ENCODE measurements around the gene SYNRG. TPM values are rescaled to one million over a fixed set of nuclear protein-coding genes. Genes with fewer than 3 reads are reported as not detected.

The SYNRG gene
- total and polyA plus RNA-seq, 2 donors from 2014 or later, result 8.6 to 47.0 TPM

GRCh38 chr17:37568350-37569053, 40.7 kb downstream of the SYNRG start:
- no peak for TF ChIP-seq CTCF (IDR thresholded peaks at IDR 0.05; ENCODE audit: borderline replicate concordance, extremely low read depth, insufficient read depth)
- Histone ChIP-seq H3K36me3 (ENCODE audit: control insufficient read depth in 2 of 3, insufficient read depth in 3 of 3, low read length in 3 of 3) (peaks cover 12 to 43% (median 21%) of the 10 kb centered on the region in 3 donors), H3K9me3 (ENCODE audit: control insufficient read depth in 2 of 3, insufficient read depth in 1 of 3, low read length in 3 of 3) (no peaks in the 10 kb centered on the region), H3K27ac (ENCODE audit: low read depth in 2 of 2, low read length in 2 of 2) (no peak overlapping the region), H3K9ac (ENCODE audit: low read length in 3 of 3) (no peak overlapping the region), H3K27me3 (ENCODE audit: control insufficient read depth, insufficient read depth, low read length) (no peaks in the 10 kb centered on the region), H3K4me1 (ENCODE audit: control insufficient read depth in 2 of 3, insufficient read depth in 2 of 3, low read depth in 1 of 3, low read length in 3 of 3) (no peaks in the 10 kb centered on the region), H3K4me3 (ENCODE audit: low read length in 3 of 3) (no peak overlapping the region)
- FAIRE-seq (no peak), DNase-seq (no peak)
- intact Hi-C loops (cut with DNase I), result no loop called here

GRCh38 chr17:37567538-37567937, 41.7 kb downstream of the SYNRG start:
- Histone ChIP-seq H3K4me3 (ENCODE audit: low read length in 3 of 3) (no peak overlapping the region), H3K36me3 (ENCODE audit: control insufficient read depth in 2 of 3, insufficient read depth in 3 of 3, low read length in 3 of 3) (peaks cover 12 to 40% (median 21%) of the 10 kb centered on the region in 3 donors), H3K27ac (ENCODE audit: low read depth in 2 of 2, low read length in 2 of 2) (no peak overlapping the region), H3K27me3 (ENCODE audit: control insufficient read depth, insufficient read depth, low read length) (no peaks in the 10 kb centered on the region), H3K9ac (ENCODE audit: low read length in 3 of 3) (no peak overlapping the region), H3K9me3 (ENCODE audit: control insufficient read depth in 2 of 3, insufficient read depth in 1 of 3, low read length in 3 of 3) (no peaks in the 10 kb centered on the region), H3K4me1 (ENCODE audit: control insufficient read depth in 2 of 3, insufficient read depth in 2 of 3, low read depth in 1 of 3, low read length in 3 of 3) (no peaks in the 10 kb centered on the region)
- intact Hi-C loops (cut with DNase I), result no loop called here
- TF ChIP-seq CTCF (IDR thresholded peaks at IDR 0.05; ENCODE audit: borderline replicate concordance, extremely low read depth, insufficient read depth), result no peak
- FAIRE-seq, result no peak
- no peak for DNase-seq

- Histone ChIP-seq H3K9me3 (ENCODE audit: control insufficient read depth in 2 of 3, insufficient read depth in 1 of 3, low read length in 3 of 3) (no peaks in the 10 kb centered on the region), H3K27me3 (ENCODE audit: control insufficient read depth, insufficient read depth, low read length) (no peaks in the 10 kb centered on the region), H3K36me3 (ENCODE audit: control insufficient read depth in 2 of 3, insufficient read depth in 3 of 3, low read length in 3 of 3) (peaks cover 12 to 36% (median 21%) of the 10 kb centered on the region in 3 donors), H3K4me1 (ENCODE audit: control insufficient read depth in 2 of 3, insufficient read depth in 2 of 3, low read depth in 1 of 3, low read length in 3 of 3) (no peaks in the 10 kb centered on the region), H3K9ac (ENCODE audit: low read length in 3 of 3) (no peak overlapping the region), H3K4me3 (ENCODE audit: low read length in 3 of 3) (no peak overlapping the region), H3K27ac (ENCODE audit: low read depth in 2 of 2, low read length in 2 of 2) (no peak overlapping the region)
- TF ChIP-seq CTCF (IDR thresholded peaks at IDR 0.05; ENCODE audit: borderline replicate concordance, extremely low read depth, insufficient read depth), result no peak
- FAIRE-seq (no peak), DNase-seq (no peak)
- intact Hi-C loops (cut with DNase I), result no loop called here
Observed at GRCh38 chr17:37567137-37567536, 42.1 kb downstream of the SYNRG start.

Measured in kidney (tissue), 14 donors.